ENCODE data around the gene LTBP3. TPM values are rescaled to one million over a fixed set of nuclear protein-coding genes. Genes with fewer than 3 reads are reported as not detected.

Gene LTBP3
- total RNA-seq, 1 experiment from 2014 or later, result 248 TPM

DNA sequence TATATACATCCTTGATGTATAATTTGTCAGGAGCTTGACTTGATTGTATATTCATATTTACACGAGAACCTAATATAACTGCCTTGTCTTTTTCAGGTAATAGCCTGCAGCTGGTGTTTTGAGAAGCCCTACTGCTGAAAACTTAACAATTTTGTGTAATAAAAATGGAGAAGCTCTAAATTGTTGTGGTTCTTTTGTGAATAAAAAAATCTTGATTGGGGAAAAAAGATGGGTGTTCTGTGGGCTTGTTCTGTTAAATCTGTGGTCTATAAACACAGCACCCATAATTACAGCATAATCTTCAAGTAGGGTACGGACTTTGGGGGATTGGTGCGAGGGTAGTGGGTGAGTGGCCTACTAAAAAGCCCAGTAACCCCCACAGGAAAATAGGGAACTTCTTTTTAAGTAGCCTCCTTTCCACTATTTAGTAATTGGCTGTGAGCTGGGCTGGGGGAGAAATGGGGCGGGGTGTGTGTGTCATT is 51.8 kb downstream of the LTBP3 start:
- CTCF ChIA-PET, result interaction anchor here (0.9 to 6.1 kb wide), 3 partner anchors 31 to 38 kb away, joined by 5 to 31 read pairs (median 10); no protein-coding TSS in a partner anchor
- peaks cover 50 to 86% of the 10 kb centered on the region in 2 experiments for H3K4me1 ChIP-seq (ENCODE audit: control insufficient read depth in 1 of 2, insufficient read depth in 2 of 2, low read length in 2 of 2)
- BruUV-seq (replicated peaks), result no TSS peak
- peaks cover 53% of the 10 kb centered on the region for H3K79me2 ChIP-seq (ENCODE audit: insufficient read depth, low read length)
- ATAC-seq (no peak), DNase-seq (ENCODE audit: low read depth, low spot score) (no peak)
- H3K27me3 ChIP-seq (ENCODE audit: insufficient read depth, low read length), result no peaks in the 10 kb centered on the region
- H3K4me2 ChIP-seq (ENCODE audit: low read length), result peak overlapping the region; percentile 85
- H2AFZ ChIP-seq (ENCODE audit: low read depth, low read length, poor library complexity, severe bottlenecking), result no peak overlapping the region
- TF ChIP-seq CEBPB (IDR thresholded peaks at IDR 0.05; ENCODE audit: low read depth) (no peak), ZNF274 (IDR thresholded peaks at IDR 0.05; ENCODE audit: low read depth, low read length) (no peak), RAD21 (IDR thresholded peaks at IDR 0.05; ENCODE audit: low read depth) (no peak), FOSL1 (IDR thresholded peaks at IDR 0.05; ENCODE audit: low read depth) (no peak), EZH2 (IDR thresholded peaks at IDR 0.05) (no peak), POLR2A (IDR thresholded peaks at IDR 0.05; ENCODE audit: borderline replicate concordance, extremely low read depth, insufficient read depth, insufficient read length) (no peak), ZFX (IDR thresholded peaks at IDR 0.05) (no peak), ELF1 (IDR thresholded peaks at IDR 0.05; ENCODE audit: borderline replicate concordance, low read depth) (no peak), SRF (IDR thresholded peaks at IDR 0.05; ENCODE audit: low read depth) (no peak), POLR2AphosphoS5 (IDR thresholded peaks at IDR 0.05; ENCODE audit: low read depth, low read length) (no peak), YY1 (IDR thresholded peaks at IDR 0.05; ENCODE audit: extremely low read depth, insufficient replicate concordance, low read depth, low read length) (no peak), EZH2phosphoT487 (IDR thresholded peaks at IDR 0.05; ENCODE audit: borderline replicate concordance) (no peak), EGR1 (IDR thresholded peaks at IDR 0.05; ENCODE audit: low read depth) (no peak)
- TF ChIP-seq, protein P1, sequence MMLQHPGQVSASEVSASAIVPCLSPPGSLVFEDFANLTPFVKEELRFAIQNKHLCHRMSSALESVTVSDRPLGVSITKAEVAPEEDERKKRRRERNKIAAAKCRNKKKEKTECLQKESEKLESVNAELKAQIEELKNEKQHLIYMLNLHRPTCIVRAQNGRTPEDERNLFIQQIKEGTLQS (IDR thresholded peaks at IDR 0.05), result no peak
- TF ChIP-seq, protein P2, sequence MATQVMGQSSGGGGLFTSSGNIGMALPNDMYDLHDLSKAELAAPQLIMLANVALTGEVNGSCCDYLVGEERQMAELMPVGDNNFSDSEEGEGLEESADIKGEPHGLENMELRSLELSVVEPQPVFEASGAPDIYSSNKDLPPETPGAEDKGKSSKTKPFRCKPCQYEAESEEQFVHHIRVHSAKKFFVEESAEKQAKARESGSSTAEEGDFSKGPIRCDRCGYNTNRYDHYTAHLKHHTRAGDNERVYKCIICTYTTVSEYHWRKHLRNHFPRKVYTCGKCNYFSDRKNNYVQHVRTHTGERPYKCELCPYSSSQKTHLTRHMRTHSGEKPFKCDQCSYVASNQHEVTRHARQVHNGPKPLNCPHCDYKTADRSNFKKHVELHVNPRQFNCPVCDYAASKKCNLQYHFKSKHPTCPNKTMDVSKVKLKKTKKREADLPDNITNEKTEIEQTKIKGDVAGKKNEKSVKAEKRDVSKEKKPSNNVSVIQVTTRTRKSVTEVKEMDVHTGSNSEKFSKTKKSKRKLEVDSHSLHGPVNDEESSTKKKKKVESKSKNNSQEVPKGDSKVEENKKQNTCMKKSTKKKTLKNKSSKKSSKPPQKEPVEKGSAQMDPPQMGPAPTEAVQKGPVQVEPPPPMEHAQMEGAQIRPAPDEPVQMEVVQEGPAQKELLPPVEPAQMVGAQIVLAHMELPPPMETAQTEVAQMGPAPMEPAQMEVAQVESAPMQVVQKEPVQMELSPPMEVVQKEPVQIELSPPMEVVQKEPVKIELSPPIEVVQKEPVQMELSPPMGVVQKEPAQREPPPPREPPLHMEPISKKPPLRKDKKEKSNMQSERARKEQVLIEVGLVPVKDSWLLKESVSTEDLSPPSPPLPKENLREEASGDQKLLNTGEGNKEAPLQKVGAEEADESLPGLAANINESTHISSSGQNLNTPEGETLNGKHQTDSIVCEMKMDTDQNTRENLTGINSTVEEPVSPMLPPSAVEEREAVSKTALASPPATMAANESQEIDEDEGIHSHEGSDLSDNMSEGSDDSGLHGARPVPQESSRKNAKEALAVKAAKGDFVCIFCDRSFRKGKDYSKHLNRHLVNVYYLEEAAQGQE (IDR thresholded peaks at IDR 0.05; ENCODE audit: low read depth), result no peak
- TF ChIP-seq, protein P3, sequence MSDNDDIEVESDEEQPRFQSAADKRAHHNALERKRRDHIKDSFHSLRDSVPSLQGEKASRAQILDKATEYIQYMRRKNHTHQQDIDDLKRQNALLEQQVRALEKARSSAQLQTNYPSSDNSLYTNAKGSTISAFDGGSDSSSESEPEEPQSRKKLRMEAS (IDR thresholded peaks at IDR 0.05), result no peak
- TF ChIP-seq, protein P4, sequence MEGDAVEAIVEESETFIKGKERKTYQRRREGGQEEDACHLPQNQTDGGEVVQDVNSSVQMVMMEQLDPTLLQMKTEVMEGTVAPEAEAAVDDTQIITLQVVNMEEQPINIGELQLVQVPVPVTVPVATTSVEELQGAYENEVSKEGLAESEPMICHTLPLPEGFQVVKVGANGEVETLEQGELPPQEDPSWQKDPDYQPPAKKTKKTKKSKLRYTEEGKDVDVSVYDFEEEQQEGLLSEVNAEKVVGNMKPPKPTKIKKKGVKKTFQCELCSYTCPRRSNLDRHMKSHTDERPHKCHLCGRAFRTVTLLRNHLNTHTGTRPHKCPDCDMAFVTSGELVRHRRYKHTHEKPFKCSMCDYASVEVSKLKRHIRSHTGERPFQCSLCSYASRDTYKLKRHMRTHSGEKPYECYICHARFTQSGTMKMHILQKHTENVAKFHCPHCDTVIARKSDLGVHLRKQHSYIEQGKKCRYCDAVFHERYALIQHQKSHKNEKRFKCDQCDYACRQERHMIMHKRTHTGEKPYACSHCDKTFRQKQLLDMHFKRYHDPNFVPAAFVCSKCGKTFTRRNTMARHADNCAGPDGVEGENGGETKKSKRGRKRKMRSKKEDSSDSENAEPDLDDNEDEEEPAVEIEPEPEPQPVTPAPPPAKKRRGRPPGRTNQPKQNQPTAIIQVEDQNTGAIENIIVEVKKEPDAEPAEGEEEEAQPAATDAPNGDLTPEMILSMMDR (IDR thresholded peaks at IDR 0.05 in 2 of 3, conservative IDR thresholded peaks at IDR 0.05 in 1 of 3; ENCODE audit: borderline replicate concordance in 1 of 3, insufficient read depth in 1 of 3, low read depth in 2 of 3, low read length in 2 of 3), result no peak
- no peak overlapping the region; a peak in 1 of 4 replicates for H3K4me3 ChIP-seq (replicated peaks in 1 of 2; ENCODE audit: low read depth in 1 of 2, low read length in 2 of 2)
- H3K9me3 ChIP-seq (ENCODE audit: control insufficient read depth in 1 of 2, insufficient read depth in 1 of 2, low read depth in 1 of 2, low read length in 2 of 2), result no peaks in the 10 kb centered on the region
- H3K27ac ChIP-seq (ENCODE audit: low read depth, low read length), result peak overlapping the region; percentile 83
- no peaks in the 10 kb centered on the region for H3K9me2 ChIP-seq (ENCODE audit: insufficient read depth)
- peaks cover 42 to 44% of the 10 kb centered on the region in 2 experiments for H3K36me3 ChIP-seq (ENCODE audit: control insufficient read depth in 1 of 2, insufficient read depth in 2 of 2, low read length in 2 of 2)
- intact Hi-C loops (cut with micrococcal nuclease), result loop anchor here (2.0 to 5.0 kb wide), 2 partner anchors 34 to 124 kb away; partner anchors contain the start of gene SLC25A45
- RAD21 ChIA-PET (ENCODE audit: low non-redundant PET in 1 of 2, low total read pairs in 2 of 2, uncharacterized antibody in 2 of 2, unreplicated experiment in 2 of 2), result interaction anchor here in 1 of 2 experiments (1.5 kb wide), 1 partner anchor 35 kb away, joined by 3 read pairs; no protein-coding TSS in a partner anchor
- peak overlapping the region; percentile 29; the same call in 1 of the 2 replicates for H3K9ac ChIP-seq (ENCODE audit: low read length)
- POLR2A ChIA-PET, result interaction anchor here (0.5 to 26.7 kb wide), 22 partner anchors 8 to 358 kb away, joined by 3 to 1499 read pairs (median 6); partner anchors contain the start of genes DPF2, MALAT1, NEAT1 and POLA2
- peaks cover 47% of the 10 kb centered on the region for H4K20me1 ChIP-seq (ENCODE audit: insufficient read depth)

Data from HCT116 (cell line).